Measurements from ENCODE around the gene TCTN1. TPM values are rescaled to one million over a fixed set of nuclear protein-coding genes. Genes with fewer than 3 reads are reported as not detected.
"Not testable (repeated sequence)": the region's sequence is repeated elsewhere in the genome, so short reads cannot be mapped to it uniquely, and the experiment has no call there.

TCTN1 gene
- total RNA-seq, 3 donors from 2014 or later = 3.5 to 4.4 (median 3.6) TPM

DNA sequence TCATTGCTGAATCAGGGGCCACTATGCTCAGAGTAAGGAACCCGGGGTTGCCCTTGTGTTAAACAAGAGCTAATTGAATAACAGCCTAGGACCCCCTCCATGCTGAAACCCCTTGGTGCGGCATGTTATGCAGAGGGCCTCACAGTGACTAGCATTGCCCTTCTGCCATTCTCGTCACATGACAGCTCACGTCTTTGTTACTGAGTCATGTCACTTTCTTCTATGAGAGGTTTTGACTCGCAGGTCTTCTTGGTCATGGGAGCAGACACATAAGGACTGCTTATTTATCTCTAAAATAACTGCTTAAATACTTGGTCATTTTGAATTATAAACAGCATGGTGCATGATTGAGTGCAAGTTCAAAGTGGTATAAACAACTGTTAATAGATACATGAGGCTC is 24.9 kb downstream of the TCTN1 start:
- H3K36me3 Mint-ChIP-seq (ENCODE audit: insufficient read depth) = peaks cover 2% of the 10 kb centered on the region
- H3K4me1 Mint-ChIP-seq (ENCODE audit: low read depth) = peaks cover 26% of the 10 kb centered on the region
- H3K9me3 Mint-ChIP-seq = no peaks in the 10 kb centered on the region
- no peaks in the 10 kb centered on the region for H3K27me3 Mint-ChIP-seq (ENCODE audit: low read depth)
- ATAC-seq = peak; percentile 18 to 48
- H3K4me3 Mint-ChIP-seq = no peak overlapping the region
- no peak for DNase-seq

DNA sequence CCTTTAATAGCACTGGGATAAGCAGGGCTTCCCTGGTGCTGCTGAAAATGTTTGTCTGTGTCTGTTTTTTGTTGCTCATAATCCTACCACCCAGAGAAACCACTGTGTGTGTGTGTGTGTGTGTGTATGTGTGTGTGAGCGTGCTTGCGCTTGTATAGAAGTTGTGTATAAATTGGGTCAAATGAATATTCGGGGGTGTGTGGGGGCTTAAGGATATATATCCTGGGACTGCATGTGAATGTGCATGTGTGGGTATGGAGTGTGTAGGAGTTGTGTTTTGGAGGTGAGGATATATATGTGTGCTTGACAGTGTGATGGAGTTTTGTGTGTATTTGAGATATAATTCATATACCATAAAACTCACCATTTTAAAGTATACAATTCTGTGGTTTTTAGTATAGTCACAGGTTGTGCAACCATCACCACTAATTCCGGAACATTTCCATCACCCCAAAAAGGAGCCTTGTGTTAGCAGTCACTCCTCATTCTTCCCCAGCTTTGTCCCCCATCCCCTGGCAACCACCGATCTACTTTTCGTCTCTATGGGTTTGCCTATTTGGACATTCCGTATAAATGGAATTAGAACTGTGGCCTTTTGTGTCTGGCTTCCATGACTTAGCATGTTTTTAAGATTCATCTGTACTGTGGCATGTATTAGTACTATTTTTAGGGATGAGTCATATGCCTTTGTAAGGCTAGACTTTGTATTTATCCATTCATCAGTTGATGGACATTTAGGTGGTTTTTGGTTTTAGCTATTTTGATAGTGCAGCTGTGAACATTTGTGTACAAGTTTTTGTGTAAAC is 25.6 kb downstream of the TCTN1 start:
- DNase-seq (no peak), ATAC-seq (no peak)
- Mint-ChIP-seq H3K4me1 (ENCODE audit: low read depth) (peaks cover 30% of the 10 kb centered on the region), H3K9me3 (no peaks in the 10 kb centered on the region), H3K36me3 (ENCODE audit: insufficient read depth) (peaks cover 4% of the 10 kb centered on the region), H3K27me3 (ENCODE audit: low read depth) (no peaks in the 10 kb centered on the region), H3K4me3 (no peak overlapping the region)

DNA sequence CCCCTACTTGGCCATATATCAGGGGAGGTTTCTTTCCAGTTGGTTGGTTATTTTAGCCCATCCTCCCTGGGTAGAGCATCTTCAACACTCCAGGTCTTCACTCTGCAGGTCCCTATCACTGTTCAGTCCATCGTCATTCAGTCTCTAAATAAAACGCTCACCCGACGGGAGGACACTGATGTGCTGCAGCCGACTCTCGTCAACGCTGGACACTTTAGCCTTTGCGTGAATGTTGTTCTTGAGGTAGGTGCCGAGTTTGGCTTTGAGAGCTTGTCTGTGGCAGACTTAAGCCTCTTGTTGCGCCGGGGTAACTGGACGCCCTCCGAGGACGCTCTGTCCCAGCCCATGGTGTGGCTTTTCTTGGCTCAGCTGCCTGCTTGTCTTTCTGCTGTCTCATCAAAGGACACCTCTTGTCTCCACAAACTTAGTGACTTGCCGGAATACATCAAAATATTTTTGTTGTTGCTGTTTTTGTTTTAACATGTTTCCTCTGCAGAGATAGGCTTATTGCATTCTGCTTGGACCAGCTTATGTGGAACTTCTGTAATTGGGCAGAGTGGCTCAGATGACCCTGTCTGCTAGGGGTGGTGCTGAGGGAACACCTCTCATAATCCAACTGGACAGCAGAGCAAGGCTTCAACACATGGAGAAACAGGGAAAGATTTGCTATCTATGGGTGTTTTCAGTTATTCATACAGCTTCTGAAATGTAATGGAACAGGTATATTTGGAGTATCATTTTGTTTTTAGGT is 26.5 kb downstream of the TCTN1 start:
- Mint-ChIP-seq H3K4me1 (ENCODE audit: low read depth) (peaks cover 27% of the 10 kb centered on the region), H3K27me3 (ENCODE audit: low read depth) (no peaks in the 10 kb centered on the region), H3K4me3 (no peak overlapping the region), H3K9me3 (no peaks in the 10 kb centered on the region), H3K36me3 (ENCODE audit: insufficient read depth) (peaks cover 5% of the 10 kb centered on the region)
- DNase-seq = no peak
- no peak for ATAC-seq

DNA sequence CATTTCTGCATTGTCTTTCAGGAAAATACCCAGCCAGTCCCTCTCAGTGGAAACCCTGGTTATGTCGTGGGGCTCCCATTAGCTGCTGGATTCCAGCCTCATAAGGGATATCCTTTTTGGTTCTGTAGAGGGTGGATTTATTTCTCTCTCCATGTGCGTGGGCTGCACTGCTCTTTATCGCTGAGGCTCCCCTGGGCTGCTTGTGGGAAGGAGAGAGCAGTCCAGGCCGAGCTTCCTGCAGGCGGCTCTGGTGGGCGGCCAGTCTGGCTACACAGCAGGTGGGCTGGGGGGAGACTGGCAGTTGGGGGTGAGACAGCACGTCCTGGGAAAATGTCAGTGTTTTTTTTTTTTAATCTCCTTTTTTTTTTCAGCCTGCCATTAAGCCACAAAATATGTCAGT is 27.6 kb downstream of the TCTN1 start:
- no peaks in the 10 kb centered on the region for H3K9me3 Mint-ChIP-seq
- DNase-seq (no peak), ATAC-seq (no peak)
- H3K4me3 Mint-ChIP-seq = no peak overlapping the region
- H3K27me3 Mint-ChIP-seq (ENCODE audit: low read depth) = no peaks in the 10 kb centered on the region
- H3K36me3 Mint-ChIP-seq (ENCODE audit: insufficient read depth) = peaks cover 5% of the 10 kb centered on the region
- H3K4me1 Mint-ChIP-seq (ENCODE audit: low read depth) = peaks cover 27% of the 10 kb centered on the region

DNA sequence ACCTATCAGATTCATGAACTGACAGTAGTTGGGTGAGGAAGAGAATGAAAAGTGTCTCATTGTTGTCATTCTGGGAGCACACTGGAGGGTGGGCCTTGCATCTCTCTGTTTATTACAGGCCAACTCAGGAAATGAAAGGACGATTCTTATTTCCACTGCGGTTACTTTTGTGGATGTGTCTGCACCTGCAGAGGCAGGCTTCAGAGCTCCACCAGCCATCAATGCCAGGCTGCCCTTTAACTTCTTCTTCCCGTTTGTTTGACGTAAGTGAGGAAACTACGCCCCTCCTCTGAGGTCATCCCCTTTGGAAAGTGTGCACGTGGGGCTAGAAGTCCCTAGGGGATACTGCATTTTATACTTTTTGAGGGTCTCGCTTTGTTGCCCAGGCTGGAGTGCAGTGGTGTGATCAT is 33.7 kb downstream of the TCTN1 start:
- Mint-ChIP-seq H3K36me3 (ENCODE audit: insufficient read depth) (peaks cover 29% of the 10 kb centered on the region), H3K9me3 (no peaks in the 10 kb centered on the region), H3K27me3 (ENCODE audit: low read depth) (no peaks in the 10 kb centered on the region), H3K4me3 (no peak overlapping the region), H3K4me1 (ENCODE audit: low read depth) (peaks cover 32% of the 10 kb centered on the region)
- no peak for DNase-seq
- peak; percentile 54 to 60 for ATAC-seq

DNA sequence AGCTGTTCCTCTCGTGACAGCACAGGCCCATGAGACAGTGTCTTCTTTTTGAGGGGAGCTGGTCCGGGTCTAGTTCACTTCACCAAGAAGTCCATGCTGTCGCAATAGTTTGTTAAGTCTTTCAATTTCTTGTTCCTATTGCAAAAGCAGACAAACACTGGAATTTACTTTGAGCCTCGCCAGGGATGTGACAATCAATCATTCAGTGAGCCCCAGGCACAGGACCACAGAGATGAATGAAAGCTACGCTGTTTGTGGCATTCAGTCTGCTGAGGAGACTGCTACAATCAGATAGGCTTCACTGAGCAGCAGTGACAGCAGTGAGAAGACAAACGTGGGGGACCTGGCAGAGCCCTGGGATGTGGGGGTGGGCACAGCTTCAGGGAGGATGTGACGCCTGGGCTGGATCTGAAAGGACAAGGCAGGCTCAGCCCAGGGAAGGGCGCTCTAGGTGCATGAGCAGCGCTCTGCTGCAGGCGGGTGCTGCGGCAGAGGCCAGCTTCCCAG is 35.5 kb downstream of the TCTN1 start:
- Mint-ChIP-seq H3K9me3 (no peaks in the 10 kb centered on the region), H3K4me1 (ENCODE audit: low read depth) (peaks cover 22% of the 10 kb centered on the region), H3K27me3 (ENCODE audit: low read depth) (no peaks in the 10 kb centered on the region), H3K4me3 (no peak overlapping the region), H3K36me3 (ENCODE audit: insufficient read depth) (peaks cover 32% of the 10 kb centered on the region)
- no peak for DNase-seq
- no peak for ATAC-seq

DNA sequence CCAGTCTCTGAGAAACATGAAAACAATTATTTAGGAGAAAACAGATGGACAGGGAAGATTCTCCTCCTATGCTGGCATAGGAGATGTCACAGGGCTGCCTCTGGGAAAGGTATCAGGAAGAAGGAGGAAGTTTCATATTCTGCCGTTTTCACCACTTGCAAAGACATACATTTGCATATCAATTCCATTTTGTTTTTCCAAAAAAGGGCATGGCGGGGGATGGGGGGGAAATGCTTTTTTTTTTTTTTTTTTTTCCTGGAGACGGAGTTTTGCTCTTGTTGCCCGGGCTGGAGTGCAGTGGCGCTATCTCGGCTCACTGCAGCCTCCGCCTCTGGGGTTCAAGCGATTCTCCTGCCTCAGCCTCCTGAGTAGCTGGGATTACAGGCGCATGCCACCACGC is 40.3 kb downstream of the TCTN1 start:
- ATAC-seq; H3K4me3 Mint-ChIP-seq; H3K4me1 Mint-ChIP-seq (ENCODE audit: low read depth); DNase-seq; H3K9me3 Mint-ChIP-seq; H3K27me3 Mint-ChIP-seq (ENCODE audit: low read depth): not testable (repeated sequence)
- H3K36me3 Mint-ChIP-seq (ENCODE audit: insufficient read depth) = peaks cover 28% of the 10 kb centered on the region

DNA sequence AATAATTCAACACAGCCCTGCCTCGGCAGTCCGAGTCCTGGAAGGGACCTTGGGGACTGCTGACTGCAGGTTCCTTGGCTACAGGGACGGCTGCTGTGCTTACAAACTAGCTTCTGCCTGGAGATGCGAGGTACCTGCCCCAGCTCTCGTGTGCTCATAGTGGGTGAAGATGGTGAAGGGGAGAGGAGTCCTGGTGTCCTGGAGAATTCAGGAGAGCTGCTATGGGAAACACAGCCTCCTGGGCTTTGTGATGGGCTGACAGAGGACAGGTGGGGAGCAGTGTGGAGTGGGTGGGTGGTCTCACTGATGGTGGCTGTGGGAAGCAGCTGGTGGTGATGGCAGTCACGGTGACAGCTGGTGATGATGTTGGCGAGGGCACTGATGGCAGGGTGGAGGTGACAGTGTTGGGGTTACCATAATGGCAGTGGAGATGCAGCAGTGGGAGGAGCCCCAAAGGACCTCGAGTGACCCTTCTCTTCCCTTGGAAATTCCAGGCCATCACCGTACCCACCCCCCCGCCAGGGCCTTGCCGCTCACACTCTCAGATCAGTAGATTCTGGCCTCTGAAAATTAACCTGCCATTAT is 42.2 kb downstream of the TCTN1 start:
- no peaks in the 10 kb centered on the region for H3K9me3 Mint-ChIP-seq
- ATAC-seq (no peak), DNase-seq (no peak)
- H3K4me1 Mint-ChIP-seq (ENCODE audit: low read depth) = peaks cover 7% of the 10 kb centered on the region
- no peaks in the 10 kb centered on the region for H3K27me3 Mint-ChIP-seq (ENCODE audit: low read depth)
- no peak overlapping the region for H3K4me3 Mint-ChIP-seq
- peaks cover 24% of the 10 kb centered on the region for H3K36me3 Mint-ChIP-seq (ENCODE audit: insufficient read depth)

DNA sequence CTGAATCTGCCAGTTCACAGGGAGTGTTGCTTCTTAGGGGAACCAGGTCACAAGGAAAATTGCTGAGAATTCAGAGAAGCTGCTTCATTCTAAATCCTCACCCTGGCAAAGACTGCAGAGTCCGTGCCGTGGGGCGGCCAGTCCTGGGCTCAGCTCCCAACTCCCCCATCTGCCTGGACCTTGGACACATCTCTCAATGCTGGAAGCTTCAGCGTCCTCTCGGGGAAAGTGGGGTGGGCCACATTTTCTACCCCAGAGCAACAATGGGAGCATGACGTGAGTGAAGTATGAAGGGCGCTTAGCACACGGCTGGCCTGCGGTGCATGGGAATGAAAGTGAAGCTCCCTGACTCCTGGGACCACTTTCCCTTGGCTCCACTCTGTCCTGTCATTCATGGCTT is 43.8 kb downstream of the TCTN1 start:
- ATAC-seq (no peak), DNase-seq (no peak)
- peaks cover 15% of the 10 kb centered on the region for H3K4me1 Mint-ChIP-seq (ENCODE audit: low read depth)
- peaks cover 19% of the 10 kb centered on the region for H3K36me3 Mint-ChIP-seq (ENCODE audit: insufficient read depth)
- no peak overlapping the region for H3K4me3 Mint-ChIP-seq
- H3K27me3 Mint-ChIP-seq (ENCODE audit: low read depth) = no peaks in the 10 kb centered on the region
- no peaks in the 10 kb centered on the region for H3K9me3 Mint-ChIP-seq

DNA sequence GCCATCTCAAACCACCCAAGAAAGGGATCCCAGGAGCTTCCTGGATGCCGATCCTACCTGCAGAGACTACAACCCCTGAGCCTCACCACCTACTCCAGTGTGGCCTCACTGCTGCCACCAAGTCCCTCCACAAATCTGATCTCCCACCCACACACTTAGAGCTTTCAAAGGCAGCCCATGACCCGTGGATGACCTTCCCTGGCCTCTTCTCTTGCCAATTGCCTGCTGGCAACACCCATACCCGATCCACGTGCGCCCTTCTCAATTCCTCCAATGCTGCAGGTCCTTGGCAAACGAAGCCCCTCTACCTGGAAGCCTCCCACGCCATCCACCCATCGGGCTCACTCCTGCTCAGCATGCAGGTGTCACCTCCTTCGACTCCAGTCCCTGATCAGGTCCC is 44.3 kb downstream of the TCTN1 start:
- Mint-ChIP-seq H3K9me3 (no peaks in the 10 kb centered on the region), H3K36me3 (ENCODE audit: insufficient read depth) (peaks cover 21% of the 10 kb centered on the region), H3K4me1 (ENCODE audit: low read depth) (peaks cover 15% of the 10 kb centered on the region), H3K27me3 (ENCODE audit: low read depth) (no peaks in the 10 kb centered on the region), H3K4me3 (no peak overlapping the region)
- no peak for ATAC-seq
- DNase-seq = no peak

DNA sequence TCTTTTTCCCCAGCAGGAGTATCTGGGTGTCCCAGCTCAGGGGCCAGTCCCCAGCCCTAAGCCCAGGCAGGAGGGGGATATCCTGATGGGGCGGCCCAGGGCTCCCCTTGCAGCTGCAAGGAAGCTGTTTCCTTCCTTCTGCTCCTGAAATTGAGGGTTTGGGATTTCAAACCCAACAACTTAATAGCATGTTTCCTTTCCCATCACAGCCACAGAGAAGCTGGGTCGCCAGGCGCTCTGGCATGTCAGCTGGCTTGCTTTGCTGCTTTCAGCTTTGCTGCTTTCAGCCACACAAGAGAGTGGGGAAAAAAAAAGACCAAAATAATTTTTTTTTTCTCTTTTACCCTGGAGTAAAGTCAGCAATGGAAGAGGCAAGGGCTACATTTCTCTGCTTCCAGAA is 44.9 kb downstream of the TCTN1 start:
- H3K9me3 Mint-ChIP-seq = no peaks in the 10 kb centered on the region
- H3K4me1 Mint-ChIP-seq (ENCODE audit: low read depth) = peaks cover 15% of the 10 kb centered on the region
- H3K36me3 Mint-ChIP-seq (ENCODE audit: insufficient read depth) = peaks cover 18% of the 10 kb centered on the region
- ATAC-seq (no peak), DNase-seq (no peak)
- no peak overlapping the region for H3K4me3 Mint-ChIP-seq
- no peaks in the 10 kb centered on the region for H3K27me3 Mint-ChIP-seq (ENCODE audit: low read depth)

DNA sequence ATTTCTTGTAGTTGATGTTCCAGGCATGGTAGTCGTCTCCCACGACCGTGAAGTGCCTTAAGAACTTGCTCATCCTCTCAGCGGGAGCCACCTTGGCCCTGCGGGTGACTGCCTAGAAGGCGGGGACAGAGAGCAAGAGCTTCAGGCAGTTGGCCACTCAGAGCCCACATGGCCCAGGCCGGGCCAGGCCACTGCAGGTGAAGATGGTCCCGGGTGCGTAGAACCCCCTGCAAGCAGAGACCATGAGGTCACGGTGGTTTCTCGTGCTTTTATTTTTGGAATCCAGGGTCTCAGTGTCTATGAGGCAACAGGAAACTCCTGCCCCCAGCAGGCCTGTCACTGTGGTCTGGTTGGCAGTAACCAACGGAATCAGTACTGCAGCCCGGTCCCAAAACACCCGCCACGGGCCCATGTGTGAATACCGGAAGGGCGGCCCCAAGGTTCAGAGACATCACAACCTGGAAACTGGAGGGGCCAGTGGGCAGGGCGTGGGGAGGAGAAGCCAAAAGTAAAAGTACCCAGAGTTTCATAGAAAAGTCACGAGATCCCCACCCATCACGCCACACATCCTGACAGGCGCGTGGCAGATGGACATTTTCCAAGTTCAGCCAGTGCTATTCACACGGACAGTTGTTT is 47.5 kb downstream of the TCTN1 start:
- Mint-ChIP-seq H3K4me3 (peak overlapping the region; percentile 57), H3K36me3 (ENCODE audit: insufficient read depth) (peaks cover 22% of the 10 kb centered on the region), H3K27me3 (ENCODE audit: low read depth) (no peaks in the 10 kb centered on the region), H3K9me3 (peaks cover 10% of the 10 kb centered on the region), H3K4me1 (ENCODE audit: low read depth) (peaks cover 15% of the 10 kb centered on the region)
- peak; percentile 15 for DNase-seq
- peak; percentile 91 to 92 for ATAC-seq

DNA sequence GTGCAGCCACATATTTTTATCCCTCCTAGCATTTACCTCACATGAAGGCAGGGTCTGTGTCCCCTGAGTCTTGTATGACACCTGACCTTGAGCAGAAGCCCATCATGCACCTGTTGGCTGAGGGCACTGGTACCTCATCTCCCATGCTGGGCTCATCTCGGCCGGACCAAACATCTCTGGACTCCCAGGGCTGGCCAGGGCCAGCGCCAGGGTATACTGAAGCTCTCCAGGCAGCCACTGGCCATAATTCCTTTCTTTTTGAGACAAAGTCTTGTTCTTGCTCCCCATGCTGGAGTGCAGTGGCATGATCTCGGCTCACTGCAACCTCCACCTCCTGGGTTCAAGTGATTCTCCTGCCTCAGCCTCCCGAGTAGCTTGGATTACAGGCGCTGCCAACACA is 53.0 kb downstream of the TCTN1 start:
- ATAC-seq (no peak), DNase-seq (no peak)
- Mint-ChIP-seq H3K27me3 (ENCODE audit: low read depth) (no peaks in the 10 kb centered on the region), H3K4me1 (ENCODE audit: low read depth) (peaks cover 28% of the 10 kb centered on the region), H3K9me3 (peaks cover 14% of the 10 kb centered on the region), H3K4me3 (no peak overlapping the region), H3K36me3 (ENCODE audit: insufficient read depth) (peaks cover 19% of the 10 kb centered on the region)

DNA sequence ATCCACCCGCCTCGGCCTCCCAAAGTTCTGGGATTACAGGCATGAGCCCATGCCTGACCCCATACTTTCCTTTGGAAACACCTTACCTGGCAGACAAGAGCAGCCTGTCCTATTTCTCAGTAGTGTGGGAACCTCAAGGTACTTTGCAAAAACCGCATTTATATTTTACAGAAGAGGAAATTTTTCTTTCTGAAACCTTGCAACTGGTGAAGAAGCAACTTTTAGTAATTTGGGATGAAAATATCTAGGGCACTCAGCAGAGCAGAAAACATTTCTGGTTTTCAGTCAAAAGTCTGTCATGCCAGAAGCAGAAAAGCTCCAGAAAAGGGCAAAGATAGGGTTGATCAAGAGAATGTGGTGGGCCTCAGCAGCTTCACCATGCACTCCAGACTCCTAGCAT is 53.7 kb downstream of the TCTN1 start:
- ATAC-seq = no peak
- H3K4me3 Mint-ChIP-seq = no peak overlapping the region
- no peaks in the 10 kb centered on the region for H3K27me3 Mint-ChIP-seq (ENCODE audit: low read depth)
- peaks cover 18% of the 10 kb centered on the region for H3K36me3 Mint-ChIP-seq (ENCODE audit: insufficient read depth)
- peaks cover 27% of the 10 kb centered on the region for H3K4me1 Mint-ChIP-seq (ENCODE audit: low read depth)
- no peak for DNase-seq
- peaks cover 14% of the 10 kb centered on the region for H3K9me3 Mint-ChIP-seq
